ENCODE data around the gene C1orf74.

Gene C1orf74

GRCh38 chr1:209769171-209769904 is 15.0 kb downstream of the C1orf74 start:
- DNase-seq, result no peak

GRCh38 chr1:209768354-209768774 is 16.0 kb downstream of the C1orf74 start:
- DNase-seq, result no peak

GRCh38 chr1:209767706-209768105 is 16.7 kb downstream of the C1orf74 start:
- no peak for DNase-seq

- DNase-seq, result no peak
These were observed 17.3 kb downstream of the C1orf74 start for GRCh38 chr1:209767096-209767495.

- DNase-seq, result no peak
These were observed 18.3 kb downstream of the C1orf74 start for GRCh38 chr1:209766051-209766450.

- no peak for DNase-seq
These were observed 23.2 kb downstream of the C1orf74 start for GRCh38 chr1:209761011-209761635.

- DNase-seq, result no peak
These were observed 24.5 kb downstream of the C1orf74 start for GRCh38 chr1:209759829-209760359.

- no peak for DNase-seq
These were observed 26.0 kb downstream of the C1orf74 start for GRCh38 chr1:209758400-209758799.

- no peak for DNase-seq
These were observed 27.5 kb downstream of the C1orf74 start for GRCh38 chr1:209756615-209757445.

- no peak for DNase-seq
These were observed 28.3 kb downstream of the C1orf74 start, which contains the start of gene TRAF3IP3 for GRCh38 chr1:209755926-209756614. Gene TRAF3IP3 (plus strand): TSS chr1:209756053. CDS start chr1:209760040, 3,987 bp downstream.

- DNase-seq, result no peak
These were observed 29.1 kb downstream of the C1orf74 start for GRCh38 chr1:209755256-209755655.

GRCh38 chr1:209752890-209753289 is 31.5 kb downstream of the C1orf74 start:
- DNase-seq, result no peak

GRCh38 chr1:209751627-209752231 is 32.6 kb downstream of the C1orf74 start:
- DNase-seq, result no peak

GRCh38 chr1:209749670-209750323 is 34.6 kb downstream of the C1orf74 start:
- DNase-seq, result no peak

GRCh38 chr1:209749205-209749604 is 35.2 kb downstream of the C1orf74 start:
- no peak for DNase-seq

- DNase-seq, result no peak
These were observed 35.7 kb downstream of the C1orf74 start for GRCh38 chr1:209748620-209749019.

GRCh38 chr1:209747580-209748262 is 36.6 kb downstream of the C1orf74 start:
- peak; percentile 10 for DNase-seq

GRCh38 chr1:209746451-209747165 is 37.8 kb downstream of the C1orf74 start:
- DNase-seq, result no peak

- DNase-seq, result peak; percentile 11
These were observed 41.2 kb downstream of the C1orf74 start for GRCh38 chr1:209743145-209743482.

GRCh38 chr1:209742409-209743144 is 41.8 kb downstream of the C1orf74 start:
- no peak for DNase-seq
